Liver (tissue), 9 donors: ENCODE data around the gene SKIC8. TPM values are rescaled to one million over a fixed set of nuclear protein-coding genes. Genes with fewer than 3 reads are reported as not detected.

Experiments used
- DNase-seq: peaks from one replicate; pipeline ENCODE4 v3.0.0-alpha.2; 2017; ENCODE audit warnings: low spot score
- H3K27ac ChIP-seq, 2 donors: one replicate each; pipeline ENCODE4 v1.7.0; 2013; ENCODE audit warnings: inconsistent platforms in 2 of 2, low read length in 2 of 2, control low read depth in 1 of 2, low read depth in 1 of 2, mild to moderate bottlenecking in 1 of 2
- H3K27me3 ChIP-seq, 4 donors: one replicate each; pipeline versions ENCODE4 v1.6.1 to v1.7.0; 2013; ENCODE audit warnings: low read length in 3 of 4, inconsistent platforms in 1 of 4, mild to moderate bottlenecking in 1 of 4, moderate library complexity in 1 of 4; ENCODE audit not compliant: control insufficient read depth in 4 of 4, insufficient read depth in 4 of 4
- H3K36me3 ChIP-seq, 4 donors: one replicate each; pipeline versions ENCODE4 v1.6.1 to v1.7.0; 2013; ENCODE audit warnings: low read length in 3 of 4, mild to moderate bottlenecking in 3 of 4, low read depth in 1 of 4, moderate library complexity in 1 of 4; ENCODE audit not compliant: control insufficient read depth in 4 of 4, insufficient read depth in 3 of 4
- H3K4me1 ChIP-seq, 4 donors: one replicate each; pipeline versions ENCODE4 v1.6.1 to v1.7.0; 2013; ENCODE audit warnings: low read length in 3 of 4, mild to moderate bottlenecking in 3 of 4, moderate library complexity in 1 of 4; ENCODE audit not compliant: control insufficient read depth in 4 of 4, insufficient read depth in 4 of 4
- H3K4me3 ChIP-seq, 3 donors: one replicate each; pipeline versions ENCODE4 v1.6.1 to v1.7.0; 2013; ENCODE audit warnings: low read length in 3 of 3, control low read depth in 1 of 3, low read depth in 1 of 3, mild to moderate bottlenecking in 1 of 3
- H3K9ac ChIP-seq, 2 donors: one replicate each; pipeline ENCODE4 v1.7.0; 2013; ENCODE audit warnings: low read length in 2 of 2, mild to moderate bottlenecking in 2 of 2, moderate library complexity in 2 of 2, control low read depth in 1 of 2, low read depth in 1 of 2
- H3K9me3 ChIP-seq, 4 donors: one replicate each; pipeline versions ENCODE4 v1.6.1 to v1.7.0; 2013; ENCODE audit warnings: low read length in 3 of 4; ENCODE audit not compliant: control insufficient read depth in 4 of 4
- EGR1 ChIP-seq, 2 donors: IDR thresholded peaks; 2 replicates each; pipeline ENCODE4 v1.6.1; 2016 to 2018; ENCODE audit warnings: antibody characterized with exemption in 2 of 2, low read depth in 2 of 2
- FOXA1 ChIP-seq: IDR thresholded peaks from 2 replicates; pipeline ENCODE4 v1.6.1; 2016; ENCODE audit warnings: antibody characterized with exemption
- HNF4A ChIP-seq, 2 donors: conservative IDR thresholded peaks; 2 replicates each; pipeline ENCODE4 v1.6.1; 2016; ENCODE audit warnings: antibody characterized with exemption in 2 of 2, mild to moderate bottlenecking in 2 of 2
- JUND ChIP-seq, 2 donors: IDR thresholded peaks; 2 replicates each; pipeline ENCODE4 v1.6.1; 2016; ENCODE audit warnings: antibody characterized with exemption in 2 of 2
- RAD21 ChIP-seq, 2 donors: IDR thresholded peaks; 2 replicates each; pipeline ENCODE4 v1.6.1; 2016; ENCODE audit warnings: antibody characterized with exemption in 2 of 2, mild to moderate bottlenecking in 2 of 2
- SP1 ChIP-seq: IDR thresholded peaks from 2 replicates; pipeline ENCODE4 v1.6.1; 2018; ENCODE audit warnings: antibody characterized with exemption, mild to moderate bottlenecking
- WGBS: extraction: QIAGEN DNeasy Blood & Tissue Kit; methylation state at CpG from one replicate; pipeline ENCODE4 v1.1.7; 2013; 5-methylcytosine and 5-hydroxymethylcytosine counted together
- polyA plus RNA-seq, 2 donors: library from polyadenylated mRNA; stranded (reverse) in 1 of 2; unstranded in 1 of 2; fragments of 200-250 nt in 1 of 2; fragments of >200 nt in 1 of 2; fragmentation: Nextera tagmentation in 1 of 2; extraction: Ambion mirVana in 1 of 2; gene quantifications; one replicate each; pipeline versions ENCODE4 v1.2.1 to v1.2.3, GENCODE V29; 2013 to 2015
- total RNA-seq, 2 donors: library from RNA; depleted of rRNA; stranded (reverse); fragments of >200 nt; gene quantifications; one replicate each; pipeline ENCODE4 v1.2.3, GENCODE V29; 2014
- TF ChIP-seq, protein P1 (sequence below): IDR thresholded peaks from 2 replicates; pipeline ENCODE4 v1.6.1; 2016; ENCODE audit warnings: antibody characterized with exemption
- TF ChIP-seq, protein P2 (sequence below): IDR thresholded peaks from 2 replicates; pipeline ENCODE4 v1.6.1; 2016; ENCODE audit warnings: antibody characterized with exemption, mild to moderate bottlenecking
- TF ChIP-seq, protein P3 (sequence below): fragments of 150-350 bp; IDR thresholded peaks from 2 replicates; pipeline ENCODE4 v1.5.1; 2017; ENCODE audit warnings: improper control_type of control experiment, low read depth, low read length; ENCODE audit not compliant: missing input control
- donor health status: healthy.
- donor health status: healthy.
- donor health status: healthy.
- donor health status: healthy.
- donor health status: healthy.

SKIC8 gene
- total and polyA plus RNA-seq, 4 donors, result 33.4 to 48.7 (median 40.2) TPM

DNA sequence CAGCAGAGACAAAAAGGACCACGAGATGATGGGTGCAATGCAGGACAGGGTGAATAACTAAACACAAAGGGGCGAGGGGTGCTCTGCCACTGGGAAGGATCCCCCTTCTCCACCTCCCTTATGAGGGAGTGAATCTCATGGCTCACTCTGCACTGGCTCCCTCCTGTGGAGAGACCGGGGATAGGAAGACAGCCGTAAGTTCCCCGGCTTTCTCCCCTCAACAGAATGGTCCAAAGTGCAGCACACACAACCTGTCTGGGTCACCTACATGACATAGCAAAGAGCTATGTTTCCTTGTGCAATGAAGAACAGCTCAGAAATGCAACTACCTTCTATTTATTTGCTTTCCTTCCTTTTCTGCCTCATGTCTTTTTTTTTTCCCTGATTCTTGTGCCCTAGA, 57.3 kb downstream of the SKIC8 start:
- no peaks in the 10 kb centered on the region for H3K9me3 ChIP-seq
- peak; percentile 60 for DNase-seq
- H3K9ac ChIP-seq, result no peak overlapping the region
- no peaks in the 10 kb centered on the region for H3K36me3 ChIP-seq
- no peak for TF ChIP-seq JUND (IDR thresholded peaks at IDR 0.05)
- peak; percentile 7 to 54 for TF ChIP-seq RAD21 (IDR thresholded peaks at IDR 0.05)
- TF ChIP-seq, protein P1, sequence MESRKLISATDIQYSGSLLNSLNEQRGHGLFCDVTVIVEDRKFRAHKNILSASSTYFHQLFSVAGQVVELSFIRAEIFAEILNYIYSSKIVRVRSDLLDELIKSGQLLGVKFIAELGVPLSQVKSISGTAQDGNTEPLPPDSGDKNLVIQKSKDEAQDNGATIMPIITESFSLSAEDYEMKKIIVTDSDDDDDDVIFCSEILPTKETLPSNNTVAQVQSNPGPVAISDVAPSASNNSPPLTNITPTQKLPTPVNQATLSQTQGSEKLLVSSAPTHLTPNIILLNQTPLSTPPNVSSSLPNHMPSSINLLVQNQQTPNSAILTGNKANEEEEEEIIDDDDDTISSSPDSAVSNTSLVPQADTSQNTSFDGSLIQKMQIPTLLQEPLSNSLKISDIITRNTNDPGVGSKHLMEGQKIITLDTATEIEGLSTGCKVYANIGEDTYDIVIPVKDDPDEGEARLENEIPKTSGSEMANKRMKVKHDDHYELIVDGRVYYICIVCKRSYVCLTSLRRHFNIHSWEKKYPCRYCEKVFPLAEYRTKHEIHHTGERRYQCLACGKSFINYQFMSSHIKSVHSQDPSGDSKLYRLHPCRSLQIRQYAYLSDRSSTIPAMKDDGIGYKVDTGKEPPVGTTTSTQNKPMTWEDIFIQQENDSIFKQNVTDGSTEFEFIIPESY, result no peak
- no peak for TF ChIP-seq EGR1 (IDR thresholded peaks at IDR 0.05; ENCODE audit: low read depth in 2 of 2)
- TF ChIP-seq, protein P2, sequence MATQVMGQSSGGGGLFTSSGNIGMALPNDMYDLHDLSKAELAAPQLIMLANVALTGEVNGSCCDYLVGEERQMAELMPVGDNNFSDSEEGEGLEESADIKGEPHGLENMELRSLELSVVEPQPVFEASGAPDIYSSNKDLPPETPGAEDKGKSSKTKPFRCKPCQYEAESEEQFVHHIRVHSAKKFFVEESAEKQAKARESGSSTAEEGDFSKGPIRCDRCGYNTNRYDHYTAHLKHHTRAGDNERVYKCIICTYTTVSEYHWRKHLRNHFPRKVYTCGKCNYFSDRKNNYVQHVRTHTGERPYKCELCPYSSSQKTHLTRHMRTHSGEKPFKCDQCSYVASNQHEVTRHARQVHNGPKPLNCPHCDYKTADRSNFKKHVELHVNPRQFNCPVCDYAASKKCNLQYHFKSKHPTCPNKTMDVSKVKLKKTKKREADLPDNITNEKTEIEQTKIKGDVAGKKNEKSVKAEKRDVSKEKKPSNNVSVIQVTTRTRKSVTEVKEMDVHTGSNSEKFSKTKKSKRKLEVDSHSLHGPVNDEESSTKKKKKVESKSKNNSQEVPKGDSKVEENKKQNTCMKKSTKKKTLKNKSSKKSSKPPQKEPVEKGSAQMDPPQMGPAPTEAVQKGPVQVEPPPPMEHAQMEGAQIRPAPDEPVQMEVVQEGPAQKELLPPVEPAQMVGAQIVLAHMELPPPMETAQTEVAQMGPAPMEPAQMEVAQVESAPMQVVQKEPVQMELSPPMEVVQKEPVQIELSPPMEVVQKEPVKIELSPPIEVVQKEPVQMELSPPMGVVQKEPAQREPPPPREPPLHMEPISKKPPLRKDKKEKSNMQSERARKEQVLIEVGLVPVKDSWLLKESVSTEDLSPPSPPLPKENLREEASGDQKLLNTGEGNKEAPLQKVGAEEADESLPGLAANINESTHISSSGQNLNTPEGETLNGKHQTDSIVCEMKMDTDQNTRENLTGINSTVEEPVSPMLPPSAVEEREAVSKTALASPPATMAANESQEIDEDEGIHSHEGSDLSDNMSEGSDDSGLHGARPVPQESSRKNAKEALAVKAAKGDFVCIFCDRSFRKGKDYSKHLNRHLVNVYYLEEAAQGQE, result no peak
- peak; percentile 20 to 65 for TF ChIP-seq HNF4A (conservative IDR thresholded peaks at IDR 0.05)
- TF ChIP-seq, protein P3, sequence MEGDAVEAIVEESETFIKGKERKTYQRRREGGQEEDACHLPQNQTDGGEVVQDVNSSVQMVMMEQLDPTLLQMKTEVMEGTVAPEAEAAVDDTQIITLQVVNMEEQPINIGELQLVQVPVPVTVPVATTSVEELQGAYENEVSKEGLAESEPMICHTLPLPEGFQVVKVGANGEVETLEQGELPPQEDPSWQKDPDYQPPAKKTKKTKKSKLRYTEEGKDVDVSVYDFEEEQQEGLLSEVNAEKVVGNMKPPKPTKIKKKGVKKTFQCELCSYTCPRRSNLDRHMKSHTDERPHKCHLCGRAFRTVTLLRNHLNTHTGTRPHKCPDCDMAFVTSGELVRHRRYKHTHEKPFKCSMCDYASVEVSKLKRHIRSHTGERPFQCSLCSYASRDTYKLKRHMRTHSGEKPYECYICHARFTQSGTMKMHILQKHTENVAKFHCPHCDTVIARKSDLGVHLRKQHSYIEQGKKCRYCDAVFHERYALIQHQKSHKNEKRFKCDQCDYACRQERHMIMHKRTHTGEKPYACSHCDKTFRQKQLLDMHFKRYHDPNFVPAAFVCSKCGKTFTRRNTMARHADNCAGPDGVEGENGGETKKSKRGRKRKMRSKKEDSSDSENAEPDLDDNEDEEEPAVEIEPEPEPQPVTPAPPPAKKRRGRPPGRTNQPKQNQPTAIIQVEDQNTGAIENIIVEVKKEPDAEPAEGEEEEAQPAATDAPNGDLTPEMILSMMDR, result peak; percentile 24
- no peak overlapping the region for H3K4me3 ChIP-seq
- H3K4me1 ChIP-seq, result no peaks in the 10 kb centered on the region
- no peak overlapping the region for H3K27ac ChIP-seq
- H3K27me3 ChIP-seq, result no peaks in the 10 kb centered on the region
- WGBS, result 43% methylated on average over 5 of the region's 5 CpGs

DNA sequence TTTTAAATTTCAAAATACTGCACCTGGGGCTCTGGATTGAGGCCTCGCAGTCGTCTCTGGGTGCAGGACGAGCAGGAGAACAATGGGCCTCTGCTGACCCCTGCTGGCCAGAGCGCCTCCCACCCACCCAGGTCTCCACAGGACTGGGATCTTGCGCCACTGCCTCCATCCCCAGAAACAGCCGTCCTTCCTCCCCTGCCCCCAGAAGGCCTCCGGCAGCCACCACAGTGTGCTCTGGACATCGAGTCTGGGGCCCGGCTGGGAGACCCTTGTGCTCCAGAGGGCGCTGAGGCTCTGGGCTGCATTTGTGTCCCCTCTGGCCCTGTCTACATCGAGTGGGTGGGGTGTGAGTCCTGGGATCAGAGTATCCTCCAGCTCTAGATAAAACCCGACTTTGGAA, 58.4 kb downstream of the SKIC8 start:
- DNase-seq, result peak; percentile 91
- no peak overlapping the region for H3K4me3 ChIP-seq
- no peaks in the 10 kb centered on the region for H3K4me1 ChIP-seq
- no peak for TF ChIP-seq JUND (IDR thresholded peaks at IDR 0.05)
- TF ChIP-seq, protein P3, result peak; percentile 89
- TF ChIP-seq SP1, result no peak
- peak; percentile 88 to 91 for TF ChIP-seq RAD21 (IDR thresholded peaks at IDR 0.05)
- TF ChIP-seq FOXA1, result no peak
- no peaks in the 10 kb centered on the region for H3K9me3 ChIP-seq
- H3K27me3 ChIP-seq, result no peaks in the 10 kb centered on the region
- no peak overlapping the region for H3K27ac ChIP-seq
- no peak overlapping the region for H3K9ac ChIP-seq
- 13% methylated on average over 12 of the region's 12 CpGs for WGBS
- no peaks in the 10 kb centered on the region for H3K36me3 ChIP-seq
